Thymus (tissue), 11 donors: Measurements from ENCODE around the gene TTC16. TPM values are rescaled to one million over a fixed set of nuclear protein-coding genes. Genes with fewer than 3 reads are reported as not detected.

Experiments
- DNase-seq, 9 donors: peaks; one replicate each; pipeline ENCODE4 v3.0.0-alpha.2; 2013; ENCODE audit warnings: low spot score in 9 of 9, low read depth in 6 of 9, missing footprints in 1 of 9
- H3K27ac ChIP-seq, 2 donors: one replicate each; pipeline ENCODE4 v1.5.1; 2013; ENCODE audit warnings: control low read depth in 1 of 2, low read depth in 1 of 2, low read length in 1 of 2, mild to moderate bottlenecking in 1 of 2, moderate library complexity in 1 of 2
- H3K27me3 ChIP-seq, 2 donors: one replicate each; pipeline ENCODE4 v1.5.1; 2013; ENCODE audit warnings: low read length in 1 of 2; ENCODE audit not compliant: control insufficient read depth in 2 of 2, insufficient read depth in 1 of 2
- H3K36me3 ChIP-seq, 2 donors: one replicate each; pipeline ENCODE4 v1.5.1; 2013; ENCODE audit warnings: low read length in 1 of 2, mild to moderate bottlenecking in 1 of 2, moderate library complexity in 1 of 2; ENCODE audit not compliant: control insufficient read depth in 2 of 2, insufficient read depth in 2 of 2
- H3K4me1 ChIP-seq, 2 donors: one replicate each; pipeline ENCODE4 v1.5.1; 2013; ENCODE audit warnings: low read length in 2 of 2; ENCODE audit not compliant: control insufficient read depth in 2 of 2, insufficient read depth in 2 of 2
- H3K4me3 ChIP-seq, 2 donors: one replicate each; pipeline ENCODE4 v1.5.1; 2013; ENCODE audit warnings: low read length in 2 of 2, control low read depth in 1 of 2, mild to moderate bottlenecking in 1 of 2
- H3K9me3 ChIP-seq, 2 donors: one replicate each; pipeline ENCODE4 v1.5.1; 2013; ENCODE audit warnings: low read length in 1 of 2, mild to moderate bottlenecking in 1 of 2; ENCODE audit not compliant: control insufficient read depth in 2 of 2, insufficient read depth in 1 of 2
- WGBS: extraction: QIAGEN DNeasy Blood & Tissue Kit; methylation state at CpG from one replicate; pipeline ENCODE4 v1.1.7; 2013; 5-methylcytosine and 5-hydroxymethylcytosine counted together
- polyA plus RNA-seq: library from polyadenylated mRNA; stranded (reverse); fragments of 200-250 nt; gene quantifications from one replicate; pipeline ENCODE4 v1.2.3, GENCODE V29; 2013
- total RNA-seq: library from RNA; stranded (reverse); fragments of 120-200 nt; gene quantifications from one replicate; pipeline ENCODE4 v1.2.4, GENCODE V29; 2013
- donor health status: healthy.

Gene TTC16
- total and polyA plus RNA-seq, 2 donors: 0.09 to 0.18 TPM

DNA sequence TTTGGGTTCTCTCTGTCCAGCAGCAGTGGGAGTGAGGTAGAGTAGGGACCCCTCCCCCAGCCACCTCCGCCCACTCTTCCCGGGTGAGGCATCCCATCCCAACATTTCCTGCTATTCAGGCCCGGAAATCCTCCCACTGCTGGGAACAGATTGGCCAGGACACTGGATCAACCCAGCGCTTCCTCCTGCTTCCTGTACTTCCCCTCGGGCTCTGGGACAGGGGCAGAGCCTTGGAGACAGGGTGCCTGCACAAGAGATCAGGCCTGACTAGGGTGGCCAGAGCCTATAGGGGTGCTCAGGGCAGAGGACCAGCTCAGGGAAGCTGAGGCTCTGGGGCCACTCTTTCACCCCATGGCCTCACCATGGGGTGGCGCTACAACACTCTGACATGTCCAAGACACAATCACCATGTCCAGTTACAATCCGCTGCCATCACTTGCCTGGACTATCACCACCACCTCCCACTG is 48.1 kb downstream of the TTC16 start:
- H3K4me3 ChIP-seq: no peak overlapping the region

GRCh38 chr9:127765418-127765817 is 49.5 kb downstream of the TTC16 start:
- H3K4me1 ChIP-seq: peaks cover 28 to 54% of the 10 kb centered on the region in 2 donors
- H3K27ac ChIP-seq: no peak overlapping the region

More for the DNA sequence above, 48.1 kb downstream of the TTC16 start:
- Histone ChIP-seq H3K9me3 (no peaks in the 10 kb centered on the region), H3K4me1 (peaks cover 17 to 39% of the 10 kb centered on the region in 2 donors), H3K27me3 (no peaks in the 10 kb centered on the region), H3K36me3 (peaks cover 80 to 82% of the 10 kb centered on the region in 2 donors), H3K27ac (no peak overlapping the region)
- 95% methylated on average over 7 of the region's 7 CpGs for WGBS
- no peak for DNase-seq

DNA sequence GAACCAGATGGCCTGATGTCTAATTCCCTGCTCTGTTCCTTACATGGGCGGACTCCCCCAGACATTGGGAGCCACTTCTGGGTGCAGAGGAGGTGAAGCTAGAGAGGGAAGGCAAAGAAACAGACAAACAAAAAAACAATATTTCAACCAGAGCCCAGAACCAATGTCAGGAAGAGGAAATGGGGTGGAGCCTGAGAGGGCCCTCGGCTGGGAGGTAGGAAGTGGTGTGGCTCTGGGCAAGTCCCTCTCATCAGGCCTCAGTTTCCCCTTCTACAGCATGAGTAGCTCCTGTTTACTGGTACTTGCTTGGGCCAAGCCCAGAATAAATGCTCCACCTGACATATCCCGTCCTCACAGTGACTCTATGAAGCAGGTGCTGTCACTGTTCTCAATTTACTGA is 51.5 kb downstream of the TTC16 start:
- H3K36me3 ChIP-seq: peaks cover 68 to 78% of the 10 kb centered on the region in 2 donors
- peak overlapping the region; percentile 48 to 91 for H3K27ac ChIP-seq
- H3K27me3 ChIP-seq: no peaks in the 10 kb centered on the region
- 68% methylated on average over 3 of the region's 3 CpGs for WGBS
- DNase-seq: peak in 1 of 9 donors; percentile 48
- no peak overlapping the region for H3K4me3 ChIP-seq
- H3K4me1 ChIP-seq: peaks cover 34 to 68% of the 10 kb centered on the region in 2 donors
- H3K9me3 ChIP-seq: no peaks in the 10 kb centered on the region

More at GRCh38 chr9:127765418-127765817, 49.5 kb downstream of the TTC16 start:
- Histone ChIP-seq H3K9me3 (no peaks in the 10 kb centered on the region), H3K27me3 (no peaks in the 10 kb centered on the region), H3K36me3 (peaks cover 78 to 85% of the 10 kb centered on the region in 2 donors), H3K4me3 (no peak overlapping the region)
- DNase-seq: no peak
- 94% methylated on average over 1 of the region's 1 CpG for WGBS

DNA sequence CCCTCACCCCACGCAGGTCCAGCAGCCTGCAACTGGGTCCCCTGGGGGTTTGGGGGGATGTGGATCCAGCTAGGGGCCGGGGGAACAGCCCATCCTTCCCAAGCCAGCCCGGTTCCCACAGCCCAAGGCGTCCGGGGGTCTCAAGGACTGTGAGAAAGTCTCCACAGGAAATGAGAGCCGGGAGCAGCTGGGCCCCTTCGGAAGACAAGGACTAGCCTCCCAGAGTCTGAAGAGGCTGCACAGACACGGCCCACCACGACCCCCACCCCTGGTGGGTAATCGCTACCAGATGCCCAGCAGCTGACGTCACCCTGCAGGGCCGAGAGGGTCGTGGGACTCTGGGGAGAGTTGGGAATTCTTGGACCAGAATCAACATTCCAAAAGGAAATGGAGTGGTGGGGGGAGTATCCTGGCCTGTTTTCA is 52.0 kb downstream of the TTC16 start:
- peaks cover 38 to 69% of the 10 kb centered on the region in 2 donors for H3K4me1 ChIP-seq
- DNase-seq: no peak

DNA sequence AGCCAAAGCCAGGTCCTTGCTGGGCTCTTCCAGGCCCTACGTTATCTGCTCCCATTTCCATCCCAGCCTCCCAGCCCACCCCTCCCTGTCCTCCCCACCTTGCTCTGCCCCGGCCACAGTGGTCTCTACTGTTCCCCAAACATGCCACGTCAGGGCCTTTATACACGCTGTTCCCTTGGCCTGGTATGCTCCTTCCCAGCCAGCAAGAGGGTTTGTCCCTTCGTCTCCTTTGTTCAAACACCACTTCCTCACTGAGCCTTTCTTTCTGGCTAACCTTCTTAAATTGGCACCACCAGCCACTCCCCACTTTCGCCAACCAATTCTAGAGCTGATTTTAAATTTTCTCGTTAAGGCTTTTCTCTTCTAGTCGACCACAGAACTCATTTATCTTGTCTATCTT is 52.8 kb downstream of the TTC16 start:
- H3K4me3 ChIP-seq: no peak overlapping the region
- H3K4me1 ChIP-seq: peaks cover 38 to 76% of the 10 kb centered on the region in 2 donors
- H3K36me3 ChIP-seq: peaks cover 69 to 79% of the 10 kb centered on the region in 2 donors
- WGBS: 85% methylated on average over 8 of the region's 8 CpGs
- H3K27me3 ChIP-seq: no peaks in the 10 kb centered on the region
- H3K9me3 ChIP-seq: no peaks in the 10 kb centered on the region
- H3K27ac ChIP-seq: peak overlapping the region in 1 of 2 donors; percentile 48
- DNase-seq: no peak

More for the DNA sequence above, 52.0 kb downstream of the TTC16 start:
- Histone ChIP-seq H3K27ac (peak overlapping the region in 1 of 2 donors; percentile 48), H3K36me3 (peaks cover 68 to 78% of the 10 kb centered on the region in 2 donors), H3K27me3 (no peaks in the 10 kb centered on the region), H3K9me3 (no peaks in the 10 kb centered on the region), H3K4me3 (peak overlapping the region in 1 of 2 donors; percentile 9)
- 91% methylated on average over 13 of the region's 13 CpGs for WGBS

DNA sequence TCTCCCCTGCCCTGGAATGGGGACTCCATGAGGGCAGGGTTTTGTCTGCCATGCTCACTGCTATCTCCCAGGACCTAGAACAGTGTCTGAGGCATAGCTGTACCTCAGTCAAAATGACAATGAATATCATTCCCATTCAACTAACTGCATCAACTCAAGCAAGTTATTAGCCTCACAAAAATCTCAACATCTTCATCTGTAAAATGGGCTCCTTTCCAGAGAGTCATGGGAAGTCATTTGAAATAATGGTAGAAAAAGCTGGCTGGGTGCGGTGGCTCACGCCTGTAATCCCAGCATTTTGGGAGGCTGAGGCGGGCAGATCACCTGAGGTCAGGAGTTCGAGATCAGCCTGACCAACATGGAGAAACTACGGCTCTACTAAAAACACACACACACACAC is 53.2 kb downstream of the TTC16 start:
- H3K4me1 ChIP-seq: peaks cover 41 to 78% of the 10 kb centered on the region in 2 donors
- no peaks in the 10 kb centered on the region for H3K27me3 ChIP-seq
- no peak for DNase-seq
- H3K36me3 ChIP-seq: peaks cover 69 to 82% of the 10 kb centered on the region in 2 donors
- WGBS: 96% methylated on average over 5 of the region's 5 CpGs
- no peaks in the 10 kb centered on the region for H3K9me3 ChIP-seq
- no peak overlapping the region for H3K4me3 ChIP-seq
- H3K27ac ChIP-seq: peak overlapping the region in 1 of 2 donors; percentile 1

GRCh38 chr9:127769929-127770582 is 54.2 kb downstream of the TTC16 start:
- Histone ChIP-seq H3K27me3 (no peaks in the 10 kb centered on the region), H3K36me3 (peaks cover 65 to 86% of the 10 kb centered on the region in 2 donors), H3K9me3 (no peaks in the 10 kb centered on the region), H3K27ac (peak overlapping the region; percentile 85 to 87), H3K4me3 (peak overlapping the region; percentile 55 to 59), H3K4me1 (peaks cover 49 to 82% of the 10 kb centered on the region in 2 donors)
- 11% methylated on average over 4 of the region's 4 CpGs for WGBS
- DNase-seq: peak in 2 of 9 donors; percentile 42 to 57

- DNase-seq: no peak
- Histone ChIP-seq H3K9me3 (no peaks in the 10 kb centered on the region), H3K4me3 (peak overlapping the region; percentile 55 to 59), H3K4me1 (peaks cover 50 to 87% of the 10 kb centered on the region in 2 donors), H3K36me3 (peaks cover 61 to 82% of the 10 kb centered on the region in 2 donors), H3K27me3 (no peaks in the 10 kb centered on the region), H3K27ac (peak overlapping the region; percentile 85 to 87)
- WGBS: 48% methylated on average over 3 of the region's 3 CpGs
Measured at GRCh38 chr9:127770583-127770904, 54.7 kb downstream of the TTC16 start.

DNA sequence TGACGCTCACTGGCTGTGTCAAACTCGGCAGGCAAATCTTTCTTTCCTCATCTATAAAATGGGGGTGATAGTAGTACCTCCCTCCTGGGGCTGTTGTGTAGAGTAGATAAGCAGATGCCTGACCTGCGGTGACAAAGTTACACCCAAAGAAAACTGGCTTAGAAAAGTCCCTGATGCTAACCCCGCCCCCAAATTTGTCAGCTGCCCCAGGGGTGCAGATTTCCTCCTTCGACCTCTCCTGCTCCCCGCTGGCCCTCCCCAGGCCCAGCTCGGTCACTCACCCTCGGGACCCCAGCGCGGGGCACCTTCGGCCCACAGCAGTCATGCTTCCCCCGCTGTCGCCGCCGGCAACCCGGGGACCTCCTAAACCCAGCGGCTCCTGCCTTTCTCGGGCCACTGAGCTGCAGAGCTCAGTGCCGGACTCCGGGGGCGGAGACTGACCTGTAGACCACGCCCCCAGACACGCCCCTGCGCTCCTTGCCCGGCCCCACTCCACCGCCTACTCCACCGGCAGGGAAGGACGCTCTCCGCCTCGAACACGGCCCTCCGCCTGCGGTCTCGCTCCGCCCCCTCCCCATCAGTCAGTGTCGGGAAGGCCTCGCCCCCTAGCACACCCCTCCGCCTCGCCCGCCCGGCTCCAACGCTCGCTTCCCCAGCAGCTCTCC is 55.2 kb downstream of the TTC16 start:
- peak in 8 of 9 donors; percentile 91 to 98 (median 95) for DNase-seq
- Histone ChIP-seq H3K9me3 (no peaks in the 10 kb centered on the region), H3K27ac (peak overlapping the region; percentile 85 to 87), H3K4me3 (peak overlapping the region; percentile 55 to 59), H3K4me1 (peaks cover 50 to 92% of the 10 kb centered on the region in 2 donors), H3K36me3 (peaks cover 58 to 78% of the 10 kb centered on the region in 2 donors), H3K27me3 (no peaks in the 10 kb centered on the region)
- 7% methylated on average over 43 of the region's 43 CpGs for WGBS
